H1 (cell line): Measurements from ENCODE around the gene PDK4. TPM values are rescaled to one million over a fixed set of nuclear protein-coding genes. Genes with fewer than 3 reads are reported as not detected.

Experiments
- CTCF ChIA-PET: fragments of 300-600 bp; sonication (Branson Sonifier 250); formaldehyde crosslinking; loops from one replicate; lab custom pipeline; 2021; ENCODE audit not compliant: partially characterized antibody; lab: Charles Lee
- POLR2A ChIA-PET: fragments of 300-600 bp; sonication (Branson Sonifier 250); formaldehyde crosslinking; loops from one replicate; lab custom pipeline; 2021; ENCODE audit warnings: inconsistent platforms; ENCODE audit not compliant: partially characterized antibody; lab: Charles Lee
- DNase-seq, 2 experiments: peaks; one replicate each; pipeline versions ENCODE4 v3.0.0 to v3.0.0-alpha.2; 2010 to 2022; ENCODE audit warnings: low spot score in 2 of 2, low read depth in 1 of 2, mixed read lengths in 1 of 2
- FAIRE-seq: peaks from 2 replicates; lab custom pipeline; 2011; peaks lifted over from hg19 to GRCh38; lab: Jason Lieb, UNC
- H2AFZ ChIP-seq: 2 replicates; pipeline ENCODE4 v1.8.1; 2012; ENCODE audit warnings: low read length, inconsistent platforms
- H2AK5ac ChIP-seq: 2 replicates; pipeline ENCODE4 v1.6.1; 2013; ENCODE audit warnings: low read depth, low read length
- H2BK120ac ChIP-seq: replicated peaks from 2 replicates; pipeline ENCODE3; 2013; ENCODE audit warnings: low read depth, low read length, inconsistent platforms
- H2BK12ac ChIP-seq: 2 replicates; pipeline ENCODE4 v1.6.1; 2013; ENCODE audit warnings: low read depth, low read length
- H2BK15ac ChIP-seq: 2 replicates; pipeline ENCODE4 v1.6.1; 2013; ENCODE audit warnings: low read length
- H2BK20ac ChIP-seq: 2 replicates; pipeline ENCODE4 v1.6.1; 2013; ENCODE audit warnings: low read length
- H2BK5ac ChIP-seq: 2 replicates; pipeline ENCODE4 v1.6.1; 2013; ENCODE audit warnings: low read depth, low read length
- H3K14ac ChIP-seq: 2 replicates; pipeline ENCODE4 v1.6.1; 2013; ENCODE audit warnings: inconsistent platforms; ENCODE audit not compliant: insufficient read length
- H3K18ac ChIP-seq: 2 replicates; pipeline ENCODE4 v1.6.1; 2013; ENCODE audit warnings: low read length; ENCODE audit errors: extremely low read depth
- H3K23ac ChIP-seq: 2 replicates; pipeline ENCODE4 v1.6.1; 2013; ENCODE audit warnings: inconsistent platforms; ENCODE audit not compliant: insufficient read length
- H3K23me2 ChIP-seq: 2 replicates; pipeline ENCODE4 v1.6.1; 2013; ENCODE audit warnings: low read depth, low read length
- H3K27ac ChIP-seq: 2 replicates; pipeline ENCODE4 v1.6.1; 2011; ENCODE audit warnings: low read depth, low read length, inconsistent platforms
- H3K27me3 ChIP-seq, 4 experiments: replicated peaks in 1 of 4; 1 replicate in 1 of 4; 2 replicates in 3 of 4; pipeline versions ENCODE4 v1.6.1 to v1.8.1; 2011 to 2013; ENCODE audit warnings: low read length in 3 of 4, mild to moderate bottlenecking in 3 of 4, inconsistent platforms in 2 of 4, mixed read lengths in 2 of 4, moderate library complexity in 1 of 4; ENCODE audit not compliant: control insufficient read depth in 3 of 4, insufficient read depth in 3 of 4; ENCODE audit errors: extremely low read depth in 1 of 4
- H3K36me3 ChIP-seq, 4 experiments: 2 replicates each; pipeline versions ENCODE4 v1.6.1 to v1.8.1; 2011 to 2013; ENCODE audit warnings: mild to moderate bottlenecking in 4 of 4, low read length in 3 of 4, moderate library complexity in 2 of 4, control low read depth in 1 of 4, inconsistent platforms in 1 of 4; ENCODE audit not compliant: insufficient read depth in 4 of 4, control insufficient read depth in 2 of 4
- H3K4ac ChIP-seq: replicated peaks from 2 replicates; pipeline ENCODE3; 2013; ENCODE audit warnings: low read length, low read depth, mixed read lengths, inconsistent platforms; ENCODE audit not compliant: insufficient read length
- H3K4me1 ChIP-seq, 4 experiments: replicated peaks in 1 of 4; 1 replicate in 1 of 4; 2 replicates in 3 of 4; pipeline versions ENCODE4 v1.6.1 to v1.8.1; 2011 to 2013; ENCODE audit warnings: low read length in 3 of 4, inconsistent platforms in 2 of 4, mixed read lengths in 1 of 4; ENCODE audit not compliant: insufficient read depth in 4 of 4, control insufficient read depth in 3 of 4
- H3K4me2 ChIP-seq, 2 experiments: 2 replicates each; pipeline versions ENCODE4 v1.6.1 to v1.8.1; 2011 to 2013; ENCODE audit warnings: low read depth in 2 of 2, low read length in 2 of 2, control low read depth in 1 of 2, inconsistent platforms in 1 of 2, mild to moderate bottlenecking in 1 of 2; ENCODE audit not compliant: insufficient read depth in 1 of 2
- H3K4me3 ChIP-seq, 4 experiments: fragments of 200-600, 300-600 bp in 1 of 4; sonication (generic), shearing (Covaris generic), sonication (Bioruptor Twin) in 1 of 4; 2 replicates each; pipeline versions ENCODE4 v1.5.1 to v1.8.1; 2011 to 2016; ENCODE audit warnings: low read length in 4 of 4, low read depth in 3 of 4, control low read depth in 2 of 4, inconsistent platforms in 2 of 4, mild to moderate bottlenecking in 2 of 4, mixed read lengths in 1 of 4, moderate library complexity in 1 of 4; ENCODE audit not compliant: insufficient read depth in 2 of 4; ENCODE audit errors: extremely low read depth in 1 of 4
- H3K56ac ChIP-seq: replicated peaks from 2 replicates; pipeline ENCODE3; 2013; ENCODE audit warnings: low read depth, mild to moderate bottlenecking, mixed read lengths, low read length, inconsistent platforms; ENCODE audit not compliant: insufficient read length
- H3K79me1 ChIP-seq: 2 replicates; pipeline ENCODE4 v1.6.1; 2013; ENCODE audit warnings: low read depth, low read length, control low read depth
- H3K79me2 ChIP-seq, 2 experiments: 2 replicates each; pipeline versions ENCODE4 v1.6.1 to v1.8.1; 2012 to 2013; ENCODE audit warnings: low read length in 2 of 2, mild to moderate bottlenecking in 2 of 2, inconsistent platforms in 1 of 2; ENCODE audit not compliant: insufficient read depth in 2 of 2, control insufficient read depth in 1 of 2
- H3K9ac ChIP-seq, 4 experiments: replicated peaks in 1 of 4; 1 replicate in 1 of 4; 2 replicates in 3 of 4; pipeline versions ENCODE4 v1.6.1 to v1.8.1; 2011 to 2013; ENCODE audit warnings: low read depth in 3 of 4, low read length in 3 of 4, control low read depth in 2 of 4, mild to moderate bottlenecking in 2 of 4, moderate library complexity in 2 of 4, inconsistent platforms in 1 of 4; ENCODE audit errors: extremely low read depth in 1 of 4
- H3K9me3 ChIP-seq, 2 experiments: 2 replicates each; pipeline versions ENCODE4 v1.6.1 to v1.8.1; 2012 to 2013; ENCODE audit warnings: mild to moderate bottlenecking in 2 of 2, moderate library complexity in 2 of 2, control low read depth in 1 of 2, inconsistent platforms in 1 of 2, low read depth in 1 of 2, low read length in 1 of 2, mixed read lengths in 1 of 2; ENCODE audit not compliant: insufficient read depth in 2 of 2
- H4K20me1 ChIP-seq, 2 experiments: replicated peaks in 1 of 2; 2 replicates each; pipeline versions ENCODE3 to v1.8.1; 2011 to 2013; ENCODE audit warnings: inconsistent platforms in 2 of 2, low read length in 2 of 2, mild to moderate bottlenecking in 1 of 2; ENCODE audit not compliant: insufficient read depth in 2 of 2, control insufficient read depth in 1 of 2
- H4K5ac ChIP-seq: 2 replicates; pipeline ENCODE4 v1.6.1; 2013; ENCODE audit warnings: low read length, low read depth, mixed read lengths, inconsistent platforms; ENCODE audit not compliant: insufficient read length
- H4K8ac ChIP-seq: 2 replicates; pipeline ENCODE4 v1.8.0; 2013; ENCODE audit warnings: mild to moderate bottlenecking, moderate library complexity, low read length, inconsistent platforms; ENCODE audit not compliant: insufficient read depth; ENCODE audit errors: extremely low read depth
- H4K91ac ChIP-seq: replicated peaks from 2 replicates; pipeline ENCODE3; 2013; ENCODE audit warnings: low read length, mixed read lengths, inconsistent platforms; ENCODE audit not compliant: insufficient read length
- POLR2A ChIP-seq, 2 experiments: IDR thresholded peaks; 1 replicate in 1 of 2; 2 replicates in 1 of 2; pipeline ENCODE4 v1.6.1; 2011; ENCODE audit warnings: low read depth in 2 of 2, low read length in 2 of 2, mild to moderate bottlenecking in 2 of 2; ENCODE audit errors: control extremely low read depth in 1 of 2
- RFX5 ChIP-seq: IDR thresholded peaks from 2 replicates; pipeline ENCODE4 v1.6.1; 2011; ENCODE audit warnings: low read depth, low read length, improper control_type of control experiment, borderline replicate concordance
- TAF1 ChIP-seq: IDR thresholded peaks from 2 replicates; pipeline ENCODE4 v1.6.1; 2011; ENCODE audit warnings: mild to moderate bottlenecking, low read depth, low read length
- TAF7 ChIP-seq: optimal IDR thresholded peaks from 2 replicates; pipeline ENCODE3; 2011; ENCODE audit warnings: low read depth, mild to moderate bottlenecking, inconsistent platforms, low read length, moderate library complexity, borderline replicate concordance
- WGBS, 2 experiments: shearing (Covaris generic) in 1 of 2; methylation state at CpG; one replicate each; pipeline versions ENCODE4 v1.1.6 to v1.1.7; 2013 to 2015; ENCODE audit warnings: low lambda C conversion rate in 2 of 2, mixed read lengths in 2 of 2, inconsistent platforms in 1 of 2, low coverage in 1 of 2, missing lambda C conversion rate in 1 of 2; ENCODE audit not compliant: insufficient replicate concordance in 2 of 2, insufficient coverage in 1 of 2, insufficient read length in 1 of 2; ENCODE audit errors: extremely low coverage in 1 of 2, missing lambda C conversion rate in 1 of 2; 5-methylcytosine and 5-hydroxymethylcytosine counted together
- polyA plus RNA-seq, 7 experiments: library from polyadenylated mRNA; depleted of rRNA in 3 of 7; stranded (reverse) in 5 of 7; unstranded in 2 of 7; fragments of >200 nt in 5 of 7; fragments of 200-250 nt in 2 of 7; gene quantifications; 1 replicate in 5 of 7; 2 replicates in 1 of 7; 4 replicates in 1 of 7; pipeline versions ENCODE4 v1.2.1 to v1.2.3, GENCODE V29; 2011 to 2013; ENCODE audit warnings: missing spikeins in 2 of 7, mixed read lengths in 2 of 7
- total RNA-seq: library from RNA; stranded (reverse); fragmentation: NEBNext Ultra II Directional; extraction: Animal tissue kit (Norgen Biotek cat#: 25700); gene quantifications from 2 replicates; pipeline ENCODE4 v1.2.1, GENCODE V29; 2021

Gene PDK4
- total and polyA plus RNA-seq, 2 of the 8 experiments (the other 6 are each of a cell fraction or from before 2014, with no cell fraction given): 0.26 TPM; not detected in 1

- Histone ChIP-seq H3K14ac (no peak overlapping the region), H4K5ac (no peak overlapping the region), H3K4me1 (no peaks in the 10 kb centered on the region), H3K27me3 (no peaks in the 10 kb centered on the region), H3K79me1 (no peaks in the 10 kb centered on the region), H2BK120ac (no peak overlapping the region), H2AK5ac (no peak overlapping the region), H3K23me2 (no peaks in the 10 kb centered on the region), H2BK20ac (no peak overlapping the region), H2BK5ac (no peak overlapping the region), H3K4me2 (no peak overlapping the region), H3K36me3 (no peaks in the 10 kb centered on the region), H4K20me1 (no peaks in the 10 kb centered on the region), H3K9ac (no peak overlapping the region), H3K23ac (no peak overlapping the region), H3K56ac (no peak overlapping the region), H2AFZ (no peak overlapping the region), H3K4me3 (no peak overlapping the region), H4K91ac (no peak overlapping the region), H3K79me2 (no peaks in the 10 kb centered on the region), H2BK12ac (no peak overlapping the region), H4K8ac (no peak overlapping the region), H3K27ac (no peak overlapping the region), H3K18ac (no peak overlapping the region), H2BK15ac (no peak overlapping the region), H3K4ac (no peak overlapping the region), H3K9me3 (no peaks in the 10 kb centered on the region)
- FAIRE-seq: no peak
- 85% methylated on average over 6 of the region's 6 CpGs; no CpG with 5 or more reads in 1 of the 2 experiments for WGBS, 2 experiments
- CTCF ChIA-PET: interaction anchor here (1.3 to 15.7 kb wide), 6 partner anchors 9 to 142 kb away, joined by 4 to 187 read pairs (median 9); no protein-coding TSS in a partner anchor
- DNase-seq: no peak
- TF ChIP-seq TAF1 (no peak), POLR2A (IDR thresholded peaks at IDR 0.05; ENCODE audit: control extremely low read depth in 1 of 2, low read depth in 2 of 2, low read length in 2 of 2) (no peak), TAF7 (no peak), RFX5 (no peak)
- POLR2A ChIA-PET: no interaction called here
Observed at GRCh38 chr7:95547361-95548348, 48.7 kb downstream of the PDK4 start.
